ENCODE data around the gene C3orf20. TPM values are rescaled to one million over a fixed set of nuclear protein-coding genes. Genes with fewer than 3 reads are reported as not detected.
"Not testable (repeated sequence)": the region's sequence is repeated elsewhere in the genome, so short reads cannot be mapped to it uniquely, and the experiment has no call there.

The C3orf20 gene
- total RNA-seq, 1 experiment from 2014 or later, result not detected

GRCh38 chr3:14806641-14807263, 131.8 kb downstream of the C3orf20 start:
- ChIA-PET POLR2A (ENCODE audit: unreplicated experiment) (no interaction called here), CTCF (interaction anchor here (0.6 kb wide), 1 partner anchor 26 kb away, joined by 3 read pairs; no protein-coding TSS in a partner anchor)
- peaks cover 47% of the 10 kb centered on the region for H3K27me3 ChIP-seq (ENCODE audit: low read length)

GRCh38 chr3:14808025-14808424, 133.1 kb downstream of the C3orf20 start:
- Histone ChIP-seq H4K20me1 (ENCODE audit: low read length) (no peaks in the 10 kb centered on the region), H3K9ac (ENCODE audit: low read length) (no peak overlapping the region), H3K4me1 (ENCODE audit: insufficient read depth, low read length) (no peaks in the 10 kb centered on the region), H3K27me3 (ENCODE audit: low read length) (peaks cover 47% of the 10 kb centered on the region), H3K9me3 (ENCODE audit: low read length) (no peaks in the 10 kb centered on the region), H3K4me3 (ENCODE audit: low read length) (no peak overlapping the region), H3K36me3 (ENCODE audit: low read depth, low read length) (no peaks in the 10 kb centered on the region), H3K9me2 (replicated peaks; ENCODE audit: low read length) (no peaks in the 10 kb centered on the region), H3K79me2 (ENCODE audit: low read length) (no peaks in the 10 kb centered on the region), H2AFZ (ENCODE audit: low read length) (no peak overlapping the region), H3F3A (ENCODE audit: low read length, unreplicated experiment) (no peaks in the 10 kb centered on the region), H3K4me2 (ENCODE audit: low read length) (no peak overlapping the region), H3K27ac (ENCODE audit: low read length) (no peak overlapping the region)
- no peak for ATAC-seq
- no peak for TF ChIP-seq EZH2phosphoT487 (IDR thresholded peaks at IDR 0.05; ENCODE audit: borderline replicate concordance, low read length)
- TF ChIP-seq EZH2 (IDR thresholded peaks at IDR 0.05; ENCODE audit: low read length, unreplicated experiment), result no peak
- TF ChIP-seq CTCF (conservative IDR thresholded peaks at IDR 0.05; ENCODE audit: low read depth, low read length), result no peak
- no peak for DNase-seq
- POLR2A ChIA-PET (ENCODE audit: unreplicated experiment), result no interaction called here
- intact Hi-C loops (cut with micrococcal nuclease), result no loop called here
- BruUV-seq (replicated peaks), result no TSS peak
- CTCF ChIA-PET, result no interaction called here

More at GRCh38 chr3:14806641-14807263, 131.8 kb downstream of the C3orf20 start:
- DNase-seq (peak; percentile 34), ATAC-seq (peak; percentile 24; the same call in 1 of the 2 replicates)
- Histone ChIP-seq H3K36me3 (ENCODE audit: low read depth, low read length) (no peaks in the 10 kb centered on the region), H3F3A (ENCODE audit: low read length, unreplicated experiment) (no peaks in the 10 kb centered on the region), H2AFZ (ENCODE audit: low read length) (no peak overlapping the region), H3K27ac (ENCODE audit: low read length) (no peak overlapping the region), H3K9me2 (replicated peaks; ENCODE audit: low read length) (no peaks in the 10 kb centered on the region), H4K20me1 (ENCODE audit: low read length) (no peaks in the 10 kb centered on the region), H3K4me2 (ENCODE audit: low read length) (no peak overlapping the region), H3K4me3 (ENCODE audit: low read length) (no peak overlapping the region), H3K4me1 (ENCODE audit: insufficient read depth, low read length) (no peaks in the 10 kb centered on the region), H3K9me3 (ENCODE audit: low read length) (no peaks in the 10 kb centered on the region), H3K79me2 (ENCODE audit: low read length) (no peaks in the 10 kb centered on the region), H3K9ac (ENCODE audit: low read length) (no peak overlapping the region)
- TF ChIP-seq EZH2 (IDR thresholded peaks at IDR 0.05; ENCODE audit: low read length, unreplicated experiment) (no peak), CTCF (conservative IDR thresholded peaks at IDR 0.05; ENCODE audit: low read depth, low read length) (no peak), EZH2phosphoT487 (IDR thresholded peaks at IDR 0.05; ENCODE audit: borderline replicate concordance, low read length) (no peak)
- no TSS peak for BruUV-seq (replicated peaks)
- intact Hi-C loops (cut with micrococcal nuclease), result no loop called here

GRCh38 chr3:14808502-14809266, 133.7 kb downstream of the C3orf20 start:
- no peaks in the 10 kb centered on the region for H4K20me1 ChIP-seq (ENCODE audit: low read length)
- H3K9me2 ChIP-seq (replicated peaks; ENCODE audit: low read length), result no peaks in the 10 kb centered on the region
- POLR2A ChIA-PET (ENCODE audit: unreplicated experiment), result no interaction called here
- no peaks in the 10 kb centered on the region for H3F3A ChIP-seq (ENCODE audit: low read length, unreplicated experiment)
- H3K4me1 ChIP-seq (ENCODE audit: insufficient read depth, low read length), result no peaks in the 10 kb centered on the region
- no peak overlapping the region for H3K4me2 ChIP-seq (ENCODE audit: low read length)
- no peaks in the 10 kb centered on the region for H3K79me2 ChIP-seq (ENCODE audit: low read length)
- TF ChIP-seq EZH2phosphoT487 (IDR thresholded peaks at IDR 0.05; ENCODE audit: borderline replicate concordance, low read length) (no peak), CTCF (conservative IDR thresholded peaks at IDR 0.05; ENCODE audit: low read depth, low read length) (no peak), EZH2 (IDR thresholded peaks at IDR 0.05; ENCODE audit: low read length, unreplicated experiment) (no peak)
- no peak overlapping the region for H3K27ac ChIP-seq (ENCODE audit: low read length)
- H3K9me3 ChIP-seq (ENCODE audit: low read length), result no peaks in the 10 kb centered on the region
- H3K36me3 ChIP-seq (ENCODE audit: low read depth, low read length), result no peaks in the 10 kb centered on the region
- ATAC-seq (no peak), DNase-seq (no peak)
- H3K27me3 ChIP-seq (ENCODE audit: low read length), result peaks cover 49% of the 10 kb centered on the region
- intact Hi-C loops (cut with micrococcal nuclease), result no loop called here
- no peak overlapping the region for H2AFZ ChIP-seq (ENCODE audit: low read length)
- no peak overlapping the region for H3K9ac ChIP-seq (ENCODE audit: low read length)
- no peak overlapping the region for H3K4me3 ChIP-seq (ENCODE audit: low read length)
- BruUV-seq (replicated peaks), result no TSS peak
- CTCF ChIA-PET, result no interaction called here

GRCh38 chr3:14809611-14810010, 134.7 kb downstream of the C3orf20 start:
- H3K4me2 ChIP-seq (ENCODE audit: low read length); H3K4me1 ChIP-seq (ENCODE audit: insufficient read depth, low read length); H3K36me3 ChIP-seq (ENCODE audit: low read depth, low read length); H3K9ac ChIP-seq (ENCODE audit: low read length); POLR2A ChIA-PET (ENCODE audit: unreplicated experiment); H4K20me1 ChIP-seq (ENCODE audit: low read length); ATAC-seq; H2AFZ ChIP-seq (ENCODE audit: low read length); H3K9me3 ChIP-seq (ENCODE audit: low read length); intact Hi-C loops (cut with micrococcal nuclease); H3K4me3 ChIP-seq (ENCODE audit: low read length); CTCF ChIA-PET; H3K27ac ChIP-seq (ENCODE audit: low read length); H3K79me2 ChIP-seq (ENCODE audit: low read length); H3K9me2 ChIP-seq (replicated peaks; ENCODE audit: low read length); BruUV-seq (replicated peaks); DNase-seq; H3F3A ChIP-seq (ENCODE audit: low read length, unreplicated experiment): not testable (repeated sequence)
- H3K27me3 ChIP-seq (ENCODE audit: low read length), result peaks cover 59% of the 10 kb centered on the region

All from PC-3 (cell line).